ENCODE results near the gene FRY. TPM values are rescaled to one million over a fixed set of nuclear protein-coding genes. Genes with fewer than 3 reads are reported as not detected.
A peak's percentile ranks its signal among the peaks of the same experiment; 100 is the strongest.

Gene FRY
- total and polyA plus RNA-seq, 2 of the 13 experiments (the other 11 are each of a cell fraction or from before 2014, with no cell fraction given), result 8.2 to 13.1 TPM

DNA sequence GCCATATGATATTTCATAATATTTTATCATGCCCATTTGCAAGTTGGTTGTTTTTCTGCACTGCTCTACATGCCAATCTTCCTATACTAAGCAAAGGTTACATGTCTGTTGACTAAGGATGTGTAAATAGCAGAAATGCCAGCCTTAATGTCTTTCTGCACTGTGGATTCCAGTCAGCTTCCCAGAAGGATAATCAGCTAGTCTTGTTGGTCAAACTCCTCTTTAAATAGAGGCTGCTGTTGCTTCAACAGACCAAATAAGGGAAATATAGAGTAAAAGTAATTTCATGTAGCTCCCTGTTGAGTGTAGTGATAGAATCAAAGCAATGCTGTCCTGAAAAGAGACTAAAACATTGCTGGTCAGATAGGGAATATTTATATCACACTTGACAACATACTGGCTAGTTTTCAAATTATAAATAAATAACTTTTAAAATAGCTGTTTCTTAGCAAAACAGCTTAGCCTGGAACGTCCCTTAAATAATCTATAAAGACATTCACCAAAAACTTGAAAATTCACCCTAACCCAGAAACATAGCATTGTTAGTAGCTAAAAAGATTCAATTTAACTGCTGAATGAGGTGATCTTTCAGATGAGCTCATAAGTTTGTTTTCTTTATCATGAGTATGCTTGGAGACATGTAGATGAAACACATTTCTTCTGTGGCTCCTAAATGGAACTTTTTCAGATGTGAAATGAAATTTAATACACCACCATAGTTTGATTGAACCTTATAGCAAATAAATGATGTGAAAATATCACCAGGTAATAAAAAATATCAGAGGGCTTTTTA, 56.6 kb downstream of the FRY start (continued):
- TF ChIP-seq ZNF460 (CRISPR knock-in tag; IDR thresholded peaks at IDR 0.05; ENCODE audit: borderline replicate concordance) (no peak), HDAC2 (CRISPR knock-in tag; IDR thresholded peaks at IDR 0.05) (peak; percentile 41; the same call in 1 of the 2 replicates), RCOR2 (CRISPR knock-in tag; IDR thresholded peaks at IDR 0.05) (no peak), HNF4G (IDR thresholded peaks at IDR 0.05; ENCODE audit: borderline replicate concordance, low read depth, low read length) (no peak), HNF4G (CRISPR knock-in tag; IDR thresholded peaks at IDR 0.05; ENCODE audit: borderline replicate concordance, low read depth) (no peak), HOXD1 (CRISPR knock-in tag; IDR thresholded peaks at IDR 0.05) (peak; percentile 45; the same call in 1 of the 2 replicates), TMF1 (CRISPR knock-in tag; IDR thresholded peaks at IDR 0.05; ENCODE audit: low read depth) (no peak), CHCHD3 (CRISPR knock-in tag; IDR thresholded peaks at IDR 0.05) (no peak), DPF2 (CRISPR knock-in tag; IDR thresholded peaks at IDR 0.05; ENCODE audit: borderline replicate concordance, low read depth) (no peak), RARA (CRISPR knock-in tag; IDR thresholded peaks at IDR 0.05) (0 out of 2 replicates have a peak, but pooled peaks have one; percentile 19), GATAD2A (CRISPR knock-in tag; IDR thresholded peaks at IDR 0.05) (peak; percentile 79), CCDC6 (CRISPR knock-in tag; IDR thresholded peaks at IDR 0.05) (0 out of 2 replicates have a peak, but pooled peaks have one; percentile 32), ZNF138 (CRISPR knock-in tag; IDR thresholded peaks at IDR 0.05; ENCODE audit: low read depth) (no peak), ZNF644 (CRISPR knock-in tag; IDR thresholded peaks at IDR 0.05; ENCODE audit: low read depth) (peak; percentile 71; the same call in 1 of the 2 replicates), ZNF441 (CRISPR knock-in tag; IDR thresholded peaks at IDR 0.05; ENCODE audit: borderline replicate concordance) (no peak), ZNF484 (CRISPR knock-in tag; IDR thresholded peaks at IDR 0.05; ENCODE audit: borderline replicate concordance, low read depth) (no peak), POLR2G (IDR thresholded peaks at IDR 0.05; ENCODE audit: low read depth, low read length) (no peak), ZNF772 (CRISPR knock-in tag; IDR thresholded peaks at IDR 0.05) (no peak), HMG20B (CRISPR knock-in tag; conservative IDR thresholded peaks at IDR 0.05) (no peak), ZNF784 (CRISPR knock-in tag; IDR thresholded peaks at IDR 0.05; ENCODE audit: borderline replicate concordance) (no peak), AGO2 (optimal IDR thresholded peaks at IDR 0.05; ENCODE audit: low read depth, low read length) (no peak), ZNF839 (CRISPR knock-in tag; IDR thresholded peaks at IDR 0.05; ENCODE audit: borderline replicate concordance) (no peak)
- TF ChIP-seq, protein P1, sequence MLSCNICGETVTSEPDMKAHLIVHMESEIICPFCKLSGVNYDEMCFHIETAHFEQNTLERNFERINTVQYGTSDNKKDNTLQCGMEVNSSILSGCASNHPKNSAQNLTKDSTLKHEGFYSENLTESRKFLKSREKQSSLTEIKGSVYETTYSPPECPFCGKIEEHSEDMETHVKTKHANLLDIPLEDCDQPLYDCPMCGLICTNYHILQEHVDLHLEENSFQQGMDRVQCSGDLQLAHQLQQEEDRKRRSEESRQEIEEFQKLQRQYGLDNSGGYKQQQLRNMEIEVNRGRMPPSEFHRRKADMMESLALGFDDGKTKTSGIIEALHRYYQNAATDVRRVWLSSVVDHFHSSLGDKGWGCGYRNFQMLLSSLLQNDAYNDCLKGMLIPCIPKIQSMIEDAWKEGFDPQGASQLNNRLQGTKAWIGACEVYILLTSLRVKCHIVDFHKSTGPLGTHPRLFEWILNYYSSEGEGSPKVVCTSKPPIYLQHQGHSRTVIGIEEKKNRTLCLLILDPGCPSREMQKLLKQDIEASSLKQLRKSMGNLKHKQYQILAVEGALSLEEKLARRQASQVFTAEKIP (CRISPR knock-in tag; IDR thresholded peaks at IDR 0.05; ENCODE audit: borderline replicate concordance), result no peak
- TF ChIP-seq, protein P2, sequence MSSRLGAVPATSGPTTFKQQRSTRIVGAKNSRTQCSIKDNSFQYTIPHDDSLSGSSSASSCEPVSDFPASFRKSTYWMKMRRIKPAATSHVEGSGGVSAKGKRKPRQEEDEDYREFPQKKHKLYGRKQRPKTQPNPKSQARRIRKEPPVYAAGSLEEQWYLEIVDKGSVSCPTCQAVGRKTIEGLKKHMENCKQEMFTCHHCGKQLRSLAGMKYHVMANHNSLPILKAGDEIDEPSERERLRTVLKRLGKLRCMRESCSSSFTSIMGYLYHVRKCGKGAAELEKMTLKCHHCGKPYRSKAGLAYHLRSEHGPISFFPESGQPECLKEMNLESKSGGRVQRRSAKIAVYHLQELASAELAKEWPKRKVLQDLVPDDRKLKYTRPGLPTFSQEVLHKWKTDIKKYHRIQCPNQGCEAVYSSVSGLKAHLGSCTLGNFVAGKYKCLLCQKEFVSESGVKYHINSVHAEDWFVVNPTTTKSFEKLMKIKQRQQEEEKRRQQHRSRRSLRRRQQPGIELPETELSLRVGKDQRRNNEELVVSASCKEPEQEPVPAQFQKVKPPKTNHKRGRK (CRISPR knock-in tag; IDR thresholded peaks at IDR 0.05), result no peak
- TF ChIP-seq, protein P3, sequence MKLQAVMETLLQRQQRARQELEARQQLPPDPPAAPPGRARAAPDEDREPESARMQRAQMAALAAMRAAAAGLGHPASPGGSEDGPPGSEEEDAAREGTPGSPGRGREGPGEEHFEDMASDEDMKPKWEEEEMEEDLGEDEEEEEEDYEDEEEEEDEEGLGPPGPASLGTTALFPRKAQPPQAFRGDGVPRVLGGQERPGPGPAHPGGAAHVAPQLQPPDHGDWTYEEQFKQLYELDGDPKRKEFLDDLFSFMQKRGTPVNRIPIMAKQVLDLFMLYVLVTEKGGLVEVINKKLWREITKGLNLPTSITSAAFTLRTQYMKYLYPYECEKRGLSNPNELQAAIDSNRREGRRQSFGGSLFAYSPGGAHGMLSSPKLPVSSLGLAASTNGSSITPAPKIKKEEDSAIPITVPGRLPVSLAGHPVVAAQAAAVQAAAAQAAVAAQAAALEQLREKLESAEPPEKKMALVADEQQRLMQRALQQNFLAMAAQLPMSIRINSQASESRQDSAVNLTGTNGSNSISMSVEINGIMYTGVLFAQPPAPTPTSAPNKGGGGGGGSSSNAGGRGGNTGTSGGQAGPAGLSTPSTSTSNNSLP (IDR thresholded peaks at IDR 0.05; ENCODE audit: low read depth, low read length), result peak; percentile 47; the same call in 1 of the 2 replicates

All from HepG2 (cell line).